HCT116 (cell line): ENCODE data around the gene METTL15. TPM values are rescaled to one million over a fixed set of nuclear protein-coding genes. Genes with fewer than 3 reads are reported as not detected.

Experiments
- ATAC-seq: fragments of 200-7000 bp; cut with Tn5 transposase; 2 replicates; pipeline ENCODE4 v1.9.1; 2020; ENCODE audit warnings: mild to moderate bottlenecking, moderate library complexity
- BruUV-seq: library from RNA; stranded (reverse); fragments of 400-500 nt; replicated peaks from 2 replicates; lab custom pipeline; 2021; lab: Mats Ljungman, UMichigan
- CTCF ChIA-PET: fragments of 300-600 bp; sonication (Branson Sonifier 250); formaldehyde crosslinking; loops from one replicate; lab custom pipeline; 2021; ENCODE audit warnings: antibody characterized with exemption; lab: Charles Lee
- POLR2A ChIA-PET: fragments of 300-600, 350-600 bp; sonication (Branson Sonifier 250); formaldehyde crosslinking; loops from one replicate; lab custom pipeline; 2021; ENCODE audit warnings: antibody characterized with exemption; lab: Charles Lee
- RAD21 ChIA-PET, 2 experiments: fragments of 300-600 bp; sonication (Branson Sonifier 250); formaldehyde crosslinking; loops; one replicate each; lab custom pipeline; 2023; ENCODE audit warnings: low total read pairs in 2 of 2; ENCODE audit not compliant: uncharacterized antibody in 2 of 2, unreplicated experiment in 2 of 2, low non-redundant PET in 1 of 2; lab: Charles Lee
- DNase-seq: peaks from one replicate; pipeline ENCODE4 v3.0.0-alpha.2; 2010; ENCODE audit warnings: low read depth, low spot score
- H2AFZ ChIP-seq: fragments of 200-600 bp; shearing (Covaris generic), sonication (generic); 2 replicates; pipeline ENCODE4 v1.6.1; 2017; ENCODE audit warnings: low read depth, mixed run types, mixed read lengths, antibody characterized with exemption, low read length; ENCODE audit not compliant: poor library complexity, severe bottlenecking
- H3K27ac ChIP-seq: 2 replicates; pipeline ENCODE4 v1.5.1; 2012; ENCODE audit warnings: low read depth, low read length
- H3K27me3 ChIP-seq: fragments of 200-600 bp; sonication (generic); 2 replicates; pipeline ENCODE4 v1.6.1; 2016; ENCODE audit warnings: mixed run types, low read length, mixed read lengths; ENCODE audit not compliant: insufficient read depth
- H3K36me3 ChIP-seq, 2 experiments: fragments of 200-500 bp in 1 of 2; fragments of 200-600 bp in 1 of 2; sonication (Bioruptor generic) in 1 of 2; sonication (generic) in 1 of 2; 2 replicates each; pipeline versions ENCODE4 v1.5.1 to v1.6.1; 2014 to 2016; ENCODE audit warnings: low read length in 2 of 2, inconsistent platforms in 1 of 2, mixed read lengths in 1 of 2, mixed run types in 1 of 2; ENCODE audit not compliant: insufficient read depth in 2 of 2, control insufficient read depth in 1 of 2
- H3K4me1 ChIP-seq, 2 experiments: fragments of 200-600 bp in 1 of 2; sonication (generic) in 1 of 2; 2 replicates each; pipeline versions ENCODE4 v1.5.1 to v1.6.1; 2012 to 2017; ENCODE audit warnings: low read length in 2 of 2, inconsistent platforms in 1 of 2, mild to moderate bottlenecking in 1 of 2, mixed read lengths in 1 of 2, mixed run types in 1 of 2, moderate library complexity in 1 of 2; ENCODE audit not compliant: insufficient read depth in 2 of 2, control insufficient read depth in 1 of 2
- H3K4me2 ChIP-seq: fragments of 200-600 bp; sonication (generic); 2 replicates; pipeline ENCODE4 v1.6.1; 2017; ENCODE audit warnings: mixed run types, low read length, mixed read lengths
- H3K4me3 ChIP-seq, 2 experiments: fragments of 200-600 bp in 1 of 2; sonication (generic) in 1 of 2; replicated peaks in 1 of 2; 2 replicates each; pipeline ENCODE4 v1.5.1; 2011 to 2016; ENCODE audit warnings: low read length in 2 of 2, control low read depth in 1 of 2, low read depth in 1 of 2, mild to moderate bottlenecking in 1 of 2, mixed read lengths in 1 of 2, mixed run types in 1 of 2
- H3K79me2 ChIP-seq: fragments of 200-600 bp; sonication (generic); 2 replicates; pipeline ENCODE4 v1.6.1; 2017; ENCODE audit warnings: mild to moderate bottlenecking, mixed run types, low read length, moderate library complexity, mixed read lengths; ENCODE audit not compliant: insufficient read depth
- H3K9ac ChIP-seq: fragments of 200-600 bp; sonication (generic); 2 replicates; pipeline ENCODE4 v1.6.1; 2016; ENCODE audit warnings: low read length, mixed read lengths
- H3K9me2 ChIP-seq: fragments of 200-600 bp; sonication (generic), shearing (Covaris generic); 2 replicates; pipeline ENCODE4 v1.6.1; 2017; ENCODE audit warnings: mixed run types, mild to moderate bottlenecking, moderate library complexity; ENCODE audit not compliant: insufficient read depth
- H3K9me3 ChIP-seq, 2 experiments: fragments of 200-500 bp in 1 of 2; fragments of 200-600 bp in 1 of 2; sonication (Bioruptor generic) in 1 of 2; sonication (generic) in 1 of 2; 2 replicates each; pipeline ENCODE4 v1.6.1; 2014 to 2017; ENCODE audit warnings: low read length in 2 of 2, mixed read lengths in 2 of 2, inconsistent platforms in 1 of 2, low read depth in 1 of 2, mild to moderate bottlenecking in 1 of 2, mixed run types in 1 of 2, moderate library complexity in 1 of 2; ENCODE audit not compliant: control insufficient read depth in 1 of 2, insufficient read depth in 1 of 2
- H4K20me1 ChIP-seq: fragments of 200-600 bp; sonication (generic), shearing (Covaris generic); 2 replicates; pipeline ENCODE4 v1.6.1; 2017; ENCODE audit warnings: mixed run types, mild to moderate bottlenecking, moderate library complexity; ENCODE audit not compliant: insufficient read depth
- CBX3 ChIP-seq: IDR thresholded peaks from 2 replicates; pipeline ENCODE4 v1.6.1; 2012; ENCODE audit warnings: low read depth
- CEBPB ChIP-seq: IDR thresholded peaks from 2 replicates; pipeline ENCODE4 v1.6.1; 2012; ENCODE audit warnings: low read depth
- EGR1 ChIP-seq: IDR thresholded peaks from 2 replicates; pipeline ENCODE4 v1.6.1; 2012; ENCODE audit warnings: low read depth
- EZH2 ChIP-seq: fragments of 200-600 bp; sonication (generic); IDR thresholded peaks from 2 replicates; pipeline ENCODE4 v1.6.1; 2017; ENCODE audit warnings: antibody characterized with exemption, mixed run types
- EZH2phosphoT487 ChIP-seq: fragments of 200-600 bp; IDR thresholded peaks from 2 replicates; pipeline ENCODE4 v1.6.1; 2018; ENCODE audit warnings: antibody characterized with exemption, borderline replicate concordance
- FOSL1 ChIP-seq: IDR thresholded peaks from 2 replicates; pipeline ENCODE4 v1.6.1; 2012; ENCODE audit warnings: low read depth
- JUND ChIP-seq: IDR thresholded peaks from 2 replicates; pipeline ENCODE4 v1.6.1; 2012
- REST ChIP-seq: IDR thresholded peaks from 2 replicates; pipeline ENCODE4 v1.6.1; 2012; ENCODE audit warnings: low read depth
- SP1 ChIP-seq: IDR thresholded peaks from 2 replicates; pipeline ENCODE4 v1.6.1; 2012; ENCODE audit warnings: low read depth
- TCF7L2 ChIP-seq: IDR thresholded peaks from 2 replicates; pipeline ENCODE4 v1.7.0; 2011; ENCODE audit warnings: borderline replicate concordance, inconsistent platforms; ENCODE audit not compliant: insufficient read depth, insufficient read length; ENCODE audit errors: extremely low read depth
- YY1 ChIP-seq: IDR thresholded peaks from 2 replicates; pipeline ENCODE4 v1.6.1; 2011; ENCODE audit warnings: low read length, low read depth, moderate library complexity, mild to moderate bottlenecking; ENCODE audit not compliant: insufficient replicate concordance; ENCODE audit errors: extremely low read depth
- ZFX ChIP-seq: fragments of 450-650 bp; IDR thresholded peaks from 2 replicates; pipeline ENCODE4 v1.6.1; 2017
- intact Hi-C: fragments of 100-400 bp; cut with micrococcal nuclease; formaldehyde crosslinking; loops from 2 replicates; pipeline ENCODE4 v1.10.0; 2022
- total RNA-seq: library from RNA; stranded (reverse); gene quantifications from one replicate; pipeline ENCODE4 v1.2.1, GENCODE V29; 2021; ENCODE audit not compliant: unreplicated experiment

METTL15 gene
- total RNA-seq, 1 experiment from 2014 or later, result 25.3 TPM

GRCh38 chr11:28242596-28242995, 134.4 kb downstream of the METTL15 start:
- H3K36me3 ChIP-seq, result no peaks in the 10 kb centered on the region
- DNase-seq (no peak), ATAC-seq (no peak)
- intact Hi-C loops, result no loop called here
- no peaks in the 10 kb centered on the region for H3K4me1 ChIP-seq
- no peak overlapping the region for H2AFZ ChIP-seq
- H4K20me1 ChIP-seq, result no peaks in the 10 kb centered on the region
- CTCF ChIA-PET, result no interaction called here
- H3K9me2 ChIP-seq, result no peaks in the 10 kb centered on the region
- no peak for TF ChIP-seq YY1
- TF ChIP-seq, all 23 proteins: peak for 0
- no peak overlapping the region for H3K9ac ChIP-seq
- ChIA-PET RAD21 (no interaction called here), POLR2A (no interaction called here)
- no peak overlapping the region for H3K4me2 ChIP-seq
- H3K79me2 ChIP-seq, result peaks cover 4% of the 10 kb centered on the region; the same call in 1 of the 2 replicates
- no peaks in the 10 kb centered on the region for H3K9me3 ChIP-seq
- no TSS peak for BruUV-seq
- no peak overlapping the region for H3K4me3 ChIP-seq
- no peaks in the 10 kb centered on the region for H3K27me3 ChIP-seq
- no peak overlapping the region for H3K27ac ChIP-seq

GRCh38 chr11:28243061-28243460, 134.9 kb downstream of the METTL15 start:
- no peaks in the 10 kb centered on the region for H3K4me1 ChIP-seq
- H3K27ac ChIP-seq, result no peak overlapping the region
- intact Hi-C loops, result no loop called here
- H2AFZ ChIP-seq, result no peak overlapping the region
- no peaks in the 10 kb centered on the region for H3K9me3 ChIP-seq
- BruUV-seq, result no TSS peak
- peaks cover 4% of the 10 kb centered on the region; the same call in 1 of the 2 replicates for H3K79me2 ChIP-seq
- no peak for ATAC-seq
- TF ChIP-seq TCF7L2 (no peak), SP1 (no peak), EZH2 (no peak), EGR1 (no peak), EZH2phosphoT487 (no peak), FOSL1 (no peak), CBX3 (no peak), ZFX (no peak), REST (no peak), JUND (no peak), YY1 (no peak), CEBPB (no peak)
- no peak overlapping the region for H3K4me3 ChIP-seq
- DNase-seq, result no peak
- no peaks in the 10 kb centered on the region for H3K36me3 ChIP-seq
- RAD21 ChIA-PET, result no interaction called here
- no peak overlapping the region for H3K4me2 ChIP-seq
- no peak overlapping the region for H3K9ac ChIP-seq
- no peaks in the 10 kb centered on the region for H4K20me1 ChIP-seq
- POLR2A ChIA-PET, result no interaction called here
- CTCF ChIA-PET, result no interaction called here
- H3K9me2 ChIP-seq, result no peaks in the 10 kb centered on the region
- H3K27me3 ChIP-seq, result no peaks in the 10 kb centered on the region
